Measurements from ENCODE around the gene PTS.
"Not testable (repeated sequence)": the region's sequence is repeated elsewhere in the genome, so short reads cannot be mapped to it uniquely, and the experiment has no call there.

PTS gene

DNA sequence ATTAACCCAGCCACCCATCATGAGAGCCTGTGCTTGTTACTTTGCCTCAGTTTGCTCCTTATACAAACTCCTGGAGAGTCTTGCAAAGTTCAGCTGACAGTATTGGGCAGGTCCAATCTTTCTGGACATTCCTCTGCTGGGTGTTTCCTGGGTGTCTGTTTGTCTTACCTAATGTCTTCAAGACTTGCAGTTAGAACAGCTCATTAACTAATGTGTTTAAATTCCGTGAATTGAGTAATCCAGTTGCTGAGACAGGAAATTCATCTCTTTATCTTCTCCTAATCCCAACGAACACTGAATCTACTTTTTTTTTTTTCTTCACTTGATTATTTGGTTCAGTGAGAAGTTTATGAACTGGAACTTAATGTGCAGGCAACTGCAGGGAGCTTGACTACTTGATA lies 30.3 kb upstream of the PTS start:
- TF ChIP-seq TCF4 (CRISPR knock-in tag; IDR thresholded peaks at IDR 0.05; ENCODE audit: borderline replicate concordance) = no peak
- TF ChIP-seq OSR1 (CRISPR knock-in tag; IDR thresholded peaks at IDR 0.05) = no peak
- TF ChIP-seq ZFP30 (CRISPR knock-in tag; IDR thresholded peaks at IDR 0.05) = no peak
- TF ChIP-seq ZNF70 (CRISPR knock-in tag; IDR thresholded peaks at IDR 0.05) = no peak
- no peak for TF ChIP-seq SNAI2 (CRISPR knock-in tag; IDR thresholded peaks at IDR 0.05)
- no peak for TF ChIP-seq ARNTL (CRISPR knock-in tag; IDR thresholded peaks at IDR 0.05; ENCODE audit: borderline replicate concordance, low read depth)
- TF ChIP-seq TOX (CRISPR knock-in tag; IDR thresholded peaks at IDR 0.05; ENCODE audit: borderline replicate concordance) = no peak
- no peak for TF ChIP-seq ISL1 (CRISPR knock-in tag; IDR thresholded peaks at IDR 0.05)
- TF ChIP-seq, protein P1, sequence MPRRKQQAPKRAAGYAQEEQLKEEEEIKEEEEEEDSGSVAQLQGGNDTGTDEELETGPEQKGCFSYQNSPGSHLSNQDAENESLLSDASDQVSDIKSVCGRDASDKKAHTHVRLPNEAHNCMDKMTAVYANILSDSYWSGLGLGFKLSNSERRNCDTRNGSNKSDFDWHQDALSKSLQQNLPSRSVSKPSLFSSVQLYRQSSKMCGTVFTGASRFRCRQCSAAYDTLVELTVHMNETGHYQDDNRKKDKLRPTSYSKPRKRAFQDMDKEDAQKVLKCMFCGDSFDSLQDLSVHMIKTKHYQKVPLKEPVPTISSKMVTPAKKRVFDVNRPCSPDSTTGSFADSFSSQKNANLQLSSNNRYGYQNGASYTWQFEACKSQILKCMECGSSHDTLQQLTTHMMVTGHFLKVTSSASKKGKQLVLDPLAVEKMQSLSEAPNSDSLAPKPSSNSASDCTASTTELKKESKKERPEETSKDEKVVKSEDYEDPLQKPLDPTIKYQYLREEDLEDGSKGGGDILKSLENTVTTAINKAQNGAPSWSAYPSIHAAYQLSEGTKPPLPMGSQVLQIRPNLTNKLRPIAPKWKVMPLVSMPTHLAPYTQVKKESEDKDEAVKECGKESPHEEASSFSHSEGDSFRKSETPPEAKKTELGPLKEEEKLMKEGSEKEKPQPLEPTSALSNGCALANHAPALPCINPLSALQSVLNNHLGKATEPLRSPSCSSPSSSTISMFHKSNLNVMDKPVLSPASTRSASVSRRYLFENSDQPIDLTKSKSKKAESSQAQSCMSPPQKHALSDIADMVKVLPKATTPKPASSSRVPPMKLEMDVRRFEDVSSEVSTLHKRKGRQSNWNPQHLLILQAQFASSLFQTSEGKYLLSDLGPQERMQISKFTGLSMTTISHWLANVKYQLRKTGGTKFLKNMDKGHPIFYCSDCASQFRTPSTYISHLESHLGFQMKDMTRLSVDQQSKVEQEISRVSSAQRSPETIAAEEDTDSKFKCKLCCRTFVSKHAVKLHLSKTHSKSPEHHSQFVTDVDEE (CRISPR knock-in tag; IDR thresholded peaks at IDR 0.05) = no peak
- no peak for TF ChIP-seq PPARA (CRISPR knock-in tag; IDR thresholded peaks at IDR 0.05; ENCODE audit: borderline replicate concordance)
- TF ChIP-seq GLIS3 (CRISPR knock-in tag; IDR thresholded peaks at IDR 0.05) = no peak
- TF ChIP-seq RARB (CRISPR knock-in tag; IDR thresholded peaks at IDR 0.05) = no peak
- ATAC-seq = no peak

- no peak for ATAC-seq
- TF ChIP-seq BACH2 (CRISPR knock-in tag; IDR thresholded peaks at IDR 0.05; ENCODE audit: borderline replicate concordance) (no peak), TCF4 (CRISPR knock-in tag; IDR thresholded peaks at IDR 0.05; ENCODE audit: borderline replicate concordance) (no peak), ZNF565 (CRISPR knock-in tag; conservative IDR thresholded peaks at IDR 0.05; ENCODE audit: low read depth) (no peak), ZNF8 (CRISPR knock-in tag; IDR thresholded peaks at IDR 0.05) (no peak), TOX (CRISPR knock-in tag; IDR thresholded peaks at IDR 0.05; ENCODE audit: borderline replicate concordance) (no peak), ISL1 (CRISPR knock-in tag; IDR thresholded peaks at IDR 0.05) (no peak), ZFP3 (CRISPR knock-in tag; IDR thresholded peaks at IDR 0.05) (no peak), RARB (CRISPR knock-in tag; IDR thresholded peaks at IDR 0.05) (no peak), GLIS3 (CRISPR knock-in tag; IDR thresholded peaks at IDR 0.05) (no peak), POU6F1 (CRISPR knock-in tag; IDR thresholded peaks at IDR 0.05; ENCODE audit: borderline replicate concordance, low read depth) (no peak), OSR1 (CRISPR knock-in tag; IDR thresholded peaks at IDR 0.05) (no peak), ESRRG (CRISPR knock-in tag; IDR thresholded peaks at IDR 0.05) (no peak)
- TF ChIP-seq, protein P2, sequence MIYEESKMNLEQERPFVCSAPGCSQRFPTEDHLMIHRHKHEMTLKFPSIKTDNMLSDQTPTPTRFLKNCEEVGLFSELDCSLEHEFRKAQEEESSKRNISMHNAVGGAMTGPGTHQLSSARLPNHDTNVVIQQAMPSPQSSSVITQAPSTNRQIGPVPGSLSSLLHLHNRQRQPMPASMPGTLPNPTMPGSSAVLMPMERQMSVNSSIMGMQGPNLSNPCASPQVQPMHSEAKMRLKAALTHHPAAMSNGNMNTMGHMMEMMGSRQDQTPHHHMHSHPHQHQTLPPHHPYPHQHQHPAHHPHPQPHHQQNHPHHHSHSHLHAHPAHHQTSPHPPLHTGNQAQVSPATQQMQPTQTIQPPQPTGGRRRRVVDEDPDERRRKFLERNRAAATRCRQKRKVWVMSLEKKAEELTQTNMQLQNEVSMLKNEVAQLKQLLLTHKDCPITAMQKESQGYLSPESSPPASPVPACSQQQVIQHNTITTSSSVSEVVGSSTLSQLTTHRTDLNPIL (CRISPR knock-in tag; IDR thresholded peaks at IDR 0.05; ENCODE audit: low read depth) = no peak
- TF ChIP-seq, protein P1 (CRISPR knock-in tag; IDR thresholded peaks at IDR 0.05) = no peak
These were observed 29.6 kb upstream of the PTS start for GRCh38 chr11:112196519-112197087.

GRCh38 chr11:112199101-112199500 lies 27.1 kb upstream of the PTS start:
- ATAC-seq = not testable (repeated sequence)

- no peak for ATAC-seq
- TF ChIP-seq PPARA (CRISPR knock-in tag; IDR thresholded peaks at IDR 0.05; ENCODE audit: borderline replicate concordance) (no peak), BACH2 (CRISPR knock-in tag; IDR thresholded peaks at IDR 0.05; ENCODE audit: borderline replicate concordance) (no peak)
These were observed 26.0 kb upstream of the PTS start for GRCh38 chr11:112200252-112200651.
